H7 (cell line): ENCODE data around the gene PPT1. TPM values are rescaled to one million over a fixed set of nuclear protein-coding genes. Genes with fewer than 3 reads are reported as not detected.
A peak's percentile ranks its signal among the peaks of the same experiment; 100 is the strongest.
"Not testable (repeated sequence)": the region's sequence is repeated elsewhere in the genome, so short reads cannot be mapped to it uniquely, and the experiment has no call there.

ENCODE experiments used
- DNase-seq: peaks from one replicate; pipeline ENCODE4 v3.0.0; 2012
- H3K27me3 ChIP-seq: 2 replicates; pipeline ENCODE4 v1.6.0; 2011; ENCODE audit warnings: mild to moderate bottlenecking, low read length; ENCODE audit not compliant: control insufficient read depth, insufficient read depth
- H3K36me3 ChIP-seq: replicated peaks from 2 replicates; pipeline ENCODE4 v1.5.1; 2011; ENCODE audit warnings: low read length; ENCODE audit not compliant: control insufficient read depth, insufficient read depth
- H3K4me3 ChIP-seq: 2 replicates; pipeline ENCODE4 v1.5.1; 2011; ENCODE audit warnings: low read depth, mild to moderate bottlenecking, control low read depth, low read length, moderate library complexity; ENCODE audit not compliant: insufficient read depth
- total RNA-seq: library from RNA; depleted of rRNA; stranded (reverse); fragments of >200 nt; shearing (Covaris generic); gene quantifications from 2 replicates; pipeline ENCODE4 v1.2.3, GENCODE V29; 2014

Gene PPT1
- total RNA-seq, 1 experiment from 2014 or later = 121 TPM

DNA sequence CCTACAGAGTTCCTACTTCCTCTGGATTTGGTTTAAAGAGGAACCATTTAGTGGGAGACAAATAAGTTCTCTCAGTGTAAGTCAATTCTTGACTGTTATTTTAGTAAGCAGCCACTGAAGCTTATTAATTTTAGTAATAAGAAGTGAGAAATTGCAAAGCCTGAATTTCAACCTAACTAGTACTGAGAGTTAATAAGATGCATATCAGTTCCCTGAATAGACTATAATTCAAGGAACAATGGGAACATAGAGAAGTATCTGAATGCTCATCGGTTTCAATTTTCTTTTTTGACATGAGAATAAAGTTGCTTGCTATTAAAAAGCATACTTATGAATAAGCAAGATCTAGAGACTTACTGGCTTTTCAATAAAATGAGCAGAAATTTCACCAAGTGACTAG lies 8.0 kb upstream of the PPT1 start:
- H3K36me3 ChIP-seq = no peaks in the 10 kb centered on the region
- H3K27me3 ChIP-seq = no peaks in the 10 kb centered on the region
- DNase-seq = no peak
- H3K4me3 ChIP-seq = no peak overlapping the region

DNA sequence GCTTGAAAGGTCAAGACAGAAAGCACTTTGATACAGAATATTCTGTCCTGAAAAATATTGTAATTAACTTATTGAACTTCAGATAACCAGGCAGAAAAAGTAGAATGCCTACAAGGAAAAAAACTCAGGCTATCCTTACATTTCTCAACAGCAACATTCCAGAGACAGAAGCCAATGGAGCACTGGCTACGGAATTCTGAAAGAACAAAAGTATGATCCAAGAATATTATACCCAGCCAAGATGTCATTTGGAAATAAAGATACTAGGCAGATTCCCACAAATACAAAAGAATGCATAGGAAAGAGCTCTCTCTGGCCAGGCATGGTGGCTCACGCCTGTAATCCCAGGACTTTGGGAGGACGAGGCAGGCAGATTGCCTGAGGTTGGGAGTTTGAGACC lies 5.8 kb upstream of the PPT1 start:
- DNase-seq = no peak
- H3K4me3 ChIP-seq = no peak overlapping the region

DNA sequence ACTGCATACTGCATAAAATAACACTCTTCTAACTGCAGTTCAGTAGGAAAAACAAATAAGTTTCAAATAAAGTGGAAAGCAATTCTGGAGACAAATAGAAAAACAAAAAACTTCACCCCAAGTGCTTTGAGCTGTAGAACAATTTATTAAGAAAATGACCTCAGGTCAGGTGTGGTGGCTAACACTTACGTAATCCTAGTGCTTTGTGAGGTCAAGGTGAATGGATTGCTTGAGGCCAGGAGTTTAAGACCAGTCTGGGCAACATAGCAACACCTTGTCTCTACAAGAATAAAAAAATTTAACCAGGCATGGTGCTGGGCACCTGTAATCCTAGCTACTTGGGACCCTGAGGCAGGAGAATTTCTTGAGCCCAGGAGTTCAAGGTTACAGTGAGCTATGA lies 5.0 kb upstream of the PPT1 start:
- Histone ChIP-seq H3K4me3 (no peak overlapping the region), H3K36me3 (no peaks in the 10 kb centered on the region), H3K27me3 (peaks cover 3% of the 10 kb centered on the region; the same call in 1 of the 2 replicates)
- no peak for DNase-seq

More for the DNA sequence above, 5.8 kb upstream of the PPT1 start:
- Histone ChIP-seq H3K36me3 (no peaks in the 10 kb centered on the region), H3K27me3 (no peaks in the 10 kb centered on the region; the same call in 1 of the 2 replicates)

DNA sequence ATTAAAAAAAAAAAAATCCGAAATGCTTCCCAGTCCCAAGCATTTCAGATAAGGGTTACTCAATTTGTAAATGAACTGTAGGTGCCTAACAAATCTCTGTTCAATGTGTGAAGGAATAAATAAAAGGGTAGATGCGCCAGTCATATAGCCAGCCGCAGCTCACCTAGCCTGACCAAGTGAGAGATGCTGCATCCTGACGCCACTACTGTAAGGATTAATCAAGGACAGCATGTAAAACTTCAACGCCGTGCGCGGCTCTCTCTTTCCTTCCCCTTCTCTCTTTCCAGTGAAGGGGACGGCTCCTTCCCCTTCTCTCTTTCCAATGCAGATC lies 441 bp downstream of the PPT1 start:
- Histone ChIP-seq H3K36me3 (no peaks in the 10 kb centered on the region), H3K4me3 (peak overlapping the region; percentile 79), H3K27me3 (peaks cover 3% of the 10 kb centered on the region; the same call in 1 of the 2 replicates)
- no peak for DNase-seq

DNA sequence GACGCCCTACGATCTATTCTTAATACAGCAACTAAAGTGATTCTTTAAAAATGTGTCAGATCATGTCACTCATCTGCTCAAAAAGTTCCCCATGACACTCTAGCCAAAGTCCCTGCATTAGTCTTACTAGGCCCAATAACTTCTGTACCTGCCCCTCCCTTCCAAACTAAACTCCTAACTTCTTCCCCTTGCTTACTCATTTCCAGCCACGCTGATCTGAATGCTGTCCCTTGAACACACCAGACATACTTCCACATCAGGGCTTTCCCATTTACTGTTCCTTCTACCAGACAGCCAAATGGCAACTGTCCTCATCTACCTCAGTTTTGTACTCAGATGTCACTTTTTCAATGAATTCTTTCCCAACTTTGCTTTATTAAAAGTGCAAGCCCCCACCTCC lies 1.2 kb downstream of the PPT1 start:
- Histone ChIP-seq H3K27me3 (peaks cover 3% of the 10 kb centered on the region; the same call in 1 of the 2 replicates), H3K4me3 (no peak overlapping the region), H3K36me3 (peaks cover 5% of the 10 kb centered on the region)
- no peak for DNase-seq

DNA sequence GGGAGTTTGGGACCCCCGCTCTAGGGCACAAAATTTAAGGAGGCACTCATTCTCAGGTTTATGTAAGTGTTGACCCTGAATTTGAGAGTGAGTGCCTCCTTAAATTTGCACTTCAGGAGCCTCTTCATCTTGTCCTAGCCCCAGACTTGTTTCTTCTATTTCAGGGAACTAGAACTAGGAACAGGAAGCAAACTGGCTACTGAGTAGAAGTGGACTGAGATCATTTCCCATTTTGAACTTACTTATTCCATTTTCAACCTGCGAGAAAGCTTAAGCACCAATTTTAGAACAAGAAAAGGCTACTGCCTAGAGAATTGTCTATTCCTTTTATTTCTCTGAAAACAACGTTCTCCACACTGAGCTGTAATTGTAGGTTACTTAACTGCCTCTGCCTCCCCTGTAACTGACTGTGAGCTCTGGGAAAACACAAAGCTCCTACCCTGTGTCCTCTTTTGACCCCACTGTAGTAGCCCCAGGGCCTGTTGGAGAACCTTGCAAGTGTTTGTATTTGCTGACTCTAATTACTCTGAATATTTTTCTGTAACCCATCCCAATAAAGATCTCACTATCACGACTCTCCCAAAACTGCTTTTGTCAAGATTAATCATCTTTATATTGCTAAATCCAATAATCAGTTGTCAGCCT lies 2.5 kb downstream of the PPT1 start:
- Histone ChIP-seq H3K27me3 (peaks cover 3% of the 10 kb centered on the region; the same call in 1 of the 2 replicates), H3K4me3 (no peak overlapping the region), H3K36me3 (peaks cover 9% of the 10 kb centered on the region)
- DNase-seq = no peak

DNA sequence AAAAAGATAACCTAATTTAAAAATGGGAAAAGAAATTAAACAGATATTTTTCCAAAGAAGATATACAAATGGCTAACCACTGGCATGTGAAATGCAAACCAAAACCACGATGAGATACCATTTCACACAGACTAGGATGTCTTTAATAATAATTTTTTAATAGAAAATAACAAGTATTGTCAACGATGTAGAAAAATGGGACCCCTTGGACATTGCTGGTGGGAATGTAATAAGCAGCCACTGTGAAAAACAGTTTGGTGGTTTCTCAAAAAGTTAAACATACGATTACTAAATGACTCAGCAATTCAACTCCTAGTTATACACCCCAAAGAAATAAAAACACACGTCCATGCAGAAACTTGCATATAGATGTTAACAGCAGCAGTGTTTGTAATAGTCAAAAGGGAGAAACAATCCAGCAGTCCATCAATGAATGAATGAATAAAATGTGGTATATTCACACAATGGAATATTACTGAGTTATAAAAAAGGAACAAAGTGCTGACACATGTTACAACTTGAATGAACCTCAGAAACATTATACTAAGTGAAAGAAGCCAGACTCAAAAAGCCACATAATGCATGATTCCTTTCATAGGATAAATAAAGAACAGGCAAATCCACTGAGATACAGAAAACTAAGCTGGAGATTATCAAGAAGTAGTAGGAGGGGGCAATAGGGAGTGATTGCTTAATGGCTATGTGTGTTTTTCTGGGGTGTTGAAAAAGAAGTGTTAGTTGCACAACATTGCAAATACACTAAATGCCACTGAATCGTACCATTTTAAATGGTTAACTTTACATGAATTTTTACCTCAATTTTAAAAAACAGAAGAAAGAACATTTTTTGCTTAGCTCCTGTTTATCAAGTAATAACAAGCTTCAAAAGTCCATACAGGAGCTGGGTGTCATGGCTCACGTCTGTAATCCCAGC lies 4.1 kb downstream of the PPT1 start:
- Histone ChIP-seq H3K36me3 (peaks cover 15% of the 10 kb centered on the region), H3K27me3 (peaks cover 3% of the 10 kb centered on the region; the same call in 1 of the 2 replicates), H3K4me3 (no peak overlapping the region)
- no peak for DNase-seq

DNA sequence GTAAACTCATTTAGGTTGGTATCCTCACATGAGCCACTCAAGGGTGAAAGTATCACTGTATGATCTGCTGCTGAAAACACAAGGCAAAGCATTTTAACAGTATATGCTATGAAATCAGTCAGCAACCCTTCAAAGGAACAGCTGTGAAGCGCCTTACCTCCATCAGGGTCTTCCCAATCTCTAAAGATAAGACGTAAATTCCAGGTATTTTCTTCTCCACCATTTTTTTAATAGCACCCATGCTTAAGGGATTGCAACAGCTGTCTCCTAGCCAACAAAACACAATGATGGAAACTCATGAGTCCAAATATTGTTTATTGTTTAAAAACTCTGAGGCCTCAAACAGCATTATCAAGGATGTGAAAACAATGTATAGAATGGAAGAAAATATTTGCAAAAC lies 4.8 kb downstream of the PPT1 start:
- no peak for DNase-seq
- no peak overlapping the region for H3K4me3 ChIP-seq
- peaks cover 18% of the 10 kb centered on the region for H3K36me3 ChIP-seq
- H3K27me3 ChIP-seq = no peaks in the 10 kb centered on the region

DNA sequence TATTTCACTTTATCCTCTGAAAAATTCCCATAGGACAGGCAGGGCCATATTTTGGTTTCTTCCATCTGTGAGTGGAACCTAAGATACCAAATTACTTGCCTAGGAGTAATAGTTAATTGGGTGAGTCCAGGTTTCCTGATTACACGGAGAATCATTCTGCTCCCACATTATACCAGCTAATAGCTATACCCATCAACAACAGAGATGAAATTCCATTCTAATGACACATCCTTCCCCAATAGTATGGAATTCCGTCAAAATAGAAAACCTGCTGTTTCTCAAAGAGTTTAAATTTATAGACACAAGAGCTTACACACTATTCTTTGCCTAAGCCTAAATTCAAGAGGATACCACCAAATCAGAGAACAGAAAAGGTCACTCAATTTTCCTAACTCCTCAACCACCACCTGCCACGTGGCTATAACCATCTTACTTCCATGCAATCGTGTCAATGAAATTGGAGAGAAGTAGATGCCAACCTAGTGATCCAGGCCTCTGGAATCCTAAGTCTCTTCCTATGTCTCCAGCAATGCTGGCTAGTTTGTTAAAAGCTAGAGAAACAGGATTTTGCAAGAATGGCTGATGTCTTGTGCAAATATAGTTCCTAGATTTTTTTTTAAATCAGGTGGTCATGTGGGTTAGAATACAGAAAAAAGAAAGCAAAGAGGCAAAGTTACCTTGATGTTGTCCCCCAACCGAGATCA lies 6.2 kb downstream of the PPT1 start:
- Histone ChIP-seq H3K4me3 (no peak overlapping the region), H3K27me3 (no peaks in the 10 kb centered on the region), H3K36me3 (peaks cover 20% of the 10 kb centered on the region)
- no peak for DNase-seq

DNA sequence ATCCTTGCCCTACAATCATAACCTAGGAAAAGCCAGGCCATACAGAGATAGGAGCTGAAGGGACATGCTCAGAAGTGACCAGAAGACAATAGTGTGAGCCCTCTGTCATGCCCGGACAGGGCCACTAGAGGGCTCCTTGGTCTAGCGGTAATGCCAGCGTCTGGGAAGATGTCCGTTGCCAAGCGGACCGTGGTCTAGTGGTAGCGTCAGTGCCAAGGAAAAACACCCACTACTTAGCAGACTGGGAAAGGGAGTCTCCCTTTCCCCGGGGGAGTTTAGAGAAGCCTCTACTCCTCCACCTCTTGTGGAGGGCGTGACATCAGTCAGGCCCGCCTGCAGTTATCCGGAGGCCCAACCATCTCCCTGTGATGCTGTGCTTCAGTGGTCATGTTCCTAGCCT lies 12.3 kb downstream of the PPT1 start:
- not testable (repeated sequence) for H3K27me3 ChIP-seq, H3K4me3 ChIP-seq, DNase-seq
- peaks cover 12% of the 10 kb centered on the region for H3K36me3 ChIP-seq

DNA sequence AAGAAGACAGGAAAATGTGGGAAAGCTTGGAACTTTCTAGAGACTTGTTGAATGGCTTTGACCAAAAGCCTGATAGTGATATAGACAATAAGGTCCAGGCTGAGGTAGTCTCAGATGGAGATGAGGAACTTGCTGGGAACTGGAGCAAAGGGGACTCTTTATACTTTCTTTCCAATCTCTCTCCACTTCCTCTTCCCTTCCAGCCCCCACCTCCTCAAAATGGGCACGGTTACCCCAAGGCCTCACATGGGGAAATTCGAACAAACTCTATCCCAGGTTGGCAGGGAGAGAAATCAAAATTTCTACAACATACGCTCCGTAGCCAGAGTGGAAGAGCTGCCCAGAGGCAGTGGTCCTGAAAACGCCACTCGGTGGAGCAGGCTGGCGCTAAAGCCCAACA lies 15.2 kb downstream of the PPT1 start:
- no peak for DNase-seq
- Histone ChIP-seq H3K36me3 (peaks cover 2% of the 10 kb centered on the region), H3K4me3 (no peak overlapping the region), H3K27me3 (no peaks in the 10 kb centered on the region)

DNA sequence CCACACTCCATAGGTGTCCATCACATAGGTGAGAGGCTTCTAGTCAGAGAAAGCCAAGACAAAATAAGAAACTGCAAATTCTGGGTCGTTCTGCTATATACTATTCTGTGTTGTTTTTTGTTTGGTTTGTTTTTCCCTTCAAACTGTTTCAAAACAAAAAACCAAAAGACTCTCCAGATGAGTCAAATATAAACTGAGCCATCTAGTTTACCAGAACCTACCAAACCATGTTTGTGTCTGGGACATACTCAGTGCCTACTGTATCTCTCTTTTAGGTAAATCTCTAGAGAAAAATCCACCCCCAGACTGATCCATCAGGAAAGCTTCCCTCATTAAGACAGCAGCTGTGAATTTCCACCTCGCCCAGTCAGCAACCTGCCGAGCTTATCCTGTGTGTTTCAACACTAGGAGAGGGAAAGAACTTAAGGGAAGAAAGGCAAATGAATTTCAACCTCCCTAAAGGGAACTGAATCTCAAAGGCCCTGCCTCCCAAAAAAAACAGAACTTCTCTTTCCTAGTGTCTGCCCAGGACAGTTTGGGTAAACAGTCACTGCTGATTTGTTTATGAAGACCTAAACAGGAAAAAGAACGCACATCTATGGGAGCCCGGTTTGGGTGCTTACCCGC lies 17.2 kb downstream of the PPT1 start:
- peaks cover 2% of the 10 kb centered on the region for H3K36me3 ChIP-seq
- H3K27me3 ChIP-seq = no peaks in the 10 kb centered on the region
- DNase-seq = no peak
- H3K4me3 ChIP-seq = no peak overlapping the region

DNA sequence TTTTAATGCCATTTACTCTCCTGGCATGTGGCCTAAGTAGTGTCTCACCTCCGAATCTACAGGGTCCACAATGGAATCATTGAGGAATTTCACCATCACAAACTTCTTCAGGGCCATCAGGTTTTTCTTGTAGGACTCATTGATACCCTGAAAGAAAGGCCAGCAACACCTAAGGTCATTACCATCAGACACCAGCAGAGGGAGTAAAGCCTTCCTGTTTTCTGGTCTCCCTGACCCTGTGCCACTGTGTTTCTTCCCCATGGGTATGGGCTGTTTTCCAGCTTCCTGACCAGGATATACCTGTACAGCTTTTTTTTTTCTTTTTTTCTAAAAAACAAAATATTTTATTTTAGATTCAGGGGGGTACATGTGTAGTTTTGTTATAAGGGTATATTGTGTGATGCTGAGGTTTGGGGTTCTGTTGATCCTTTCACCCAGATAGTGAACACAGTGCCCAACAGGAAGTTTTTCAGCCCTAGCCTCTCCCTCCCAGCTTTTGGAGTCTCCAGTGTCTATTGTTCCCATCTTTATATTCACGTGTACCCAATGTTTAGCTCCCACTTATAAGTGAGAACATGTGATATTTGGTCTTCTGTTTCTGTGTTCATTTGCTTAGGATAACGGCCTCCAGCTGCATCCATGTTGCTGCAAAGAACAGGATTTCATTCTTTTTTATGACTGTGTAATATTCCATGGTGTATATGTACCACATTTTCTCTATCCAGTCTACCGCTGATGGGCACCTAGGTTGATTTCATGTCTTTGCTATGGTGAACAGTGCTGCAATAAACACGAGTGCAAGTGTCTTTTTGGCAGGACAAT lies 18.3 kb downstream of the PPT1 start:
- peaks cover 4% of the 10 kb centered on the region for H3K36me3 ChIP-seq
- no peak overlapping the region for H3K4me3 ChIP-seq
- H3K27me3 ChIP-seq = no peaks in the 10 kb centered on the region
- DNase-seq = peak; percentile 52

DNA sequence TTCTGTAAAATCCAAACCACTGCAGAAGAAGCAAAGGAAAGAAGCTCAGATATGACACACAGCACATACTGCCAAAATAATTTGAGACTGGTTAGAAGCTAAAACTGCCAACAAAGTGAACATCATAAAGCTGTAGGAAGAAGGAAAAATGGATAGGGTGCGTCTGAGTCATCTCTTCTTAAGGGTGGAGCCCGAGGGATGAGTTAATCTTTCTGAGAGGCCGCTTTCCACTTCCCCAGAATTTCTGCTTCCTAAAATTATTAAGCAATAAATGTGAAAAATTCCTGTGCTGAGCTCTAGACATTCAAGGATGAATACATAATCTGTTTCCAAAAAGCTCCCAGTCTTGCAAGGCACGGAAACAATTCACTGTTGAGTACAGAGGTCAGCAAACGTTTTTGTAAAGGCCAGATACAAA lies 20.1 kb downstream of the PPT1 start:
- DNase-seq = no peak
- Histone ChIP-seq H3K4me3 (no peak overlapping the region), H3K36me3 (peaks cover 18% of the 10 kb centered on the region), H3K27me3 (no peaks in the 10 kb centered on the region)
